CD4-positive, CD25-positive, alpha-beta regulatory T cell (primary cell): ENCODE data around the gene SMDT1. TPM values are rescaled to one million over a fixed set of nuclear protein-coding genes. Genes with fewer than 3 reads are reported as not detected.

Experiments used
- ATAC-seq, 2 donors: fragments of 150-1000 bp; cut with Tn5 transposase; one replicate each; pipeline ENCODE4 v1.10.0; 2021; ENCODE audit warnings: low read depth in 2 of 2, moderate number of reproducible peaks in 2 of 2, moderate library complexity in 1 of 2
- DNase-seq, 3 donors: peaks; one replicate each; pipeline versions ENCODE4 v3.0.0 to v3.0.0-alpha.2; 2012 to 2022; ENCODE audit warnings: mixed read lengths in 1 of 3
- H3K27ac ChIP-seq: one replicate; pipeline ENCODE4 v1.7.0; 2013; ENCODE audit warnings: mild to moderate bottlenecking, low read length; ENCODE audit not compliant: insufficient read depth, poor library complexity, severe bottlenecking
- H3K27me3 ChIP-seq: one replicate; pipeline ENCODE4 v1.7.0; 2013; ENCODE audit warnings: low read length; ENCODE audit not compliant: control insufficient read depth, insufficient read depth
- H3K36me3 ChIP-seq: one replicate; pipeline ENCODE4 v1.7.0; 2013; ENCODE audit warnings: mild to moderate bottlenecking, low read length, moderate library complexity; ENCODE audit not compliant: control insufficient read depth, insufficient read depth
- H3K4me1 ChIP-seq: 2 replicates; pipeline ENCODE4 v1.7.0; 2013; ENCODE audit warnings: mild to moderate bottlenecking, low read length; ENCODE audit not compliant: insufficient read depth, control insufficient read depth, poor library complexity, severe bottlenecking
- H3K4me3 ChIP-seq: one replicate; pipeline ENCODE4 v1.7.0; 2013; ENCODE audit warnings: low read depth, mild to moderate bottlenecking, low read length, moderate library complexity
- H3K9me3 ChIP-seq, 2 experiments: 1 replicate in 1 of 2; 2 replicates in 1 of 2; pipeline ENCODE4 v1.7.0; 2013; ENCODE audit warnings: low read length in 2 of 2, mild to moderate bottlenecking in 1 of 2, moderate library complexity in 1 of 2; ENCODE audit not compliant: control insufficient read depth in 2 of 2
- H3K27ac Mint-ChIP-seq, 3 donors: one replicate each; pipeline ENCODE4 v1.8.0; 2020 to 2022; ENCODE audit warnings: mild to moderate bottlenecking in 3 of 3, mixed read lengths in 3 of 3, moderate library complexity in 2 of 3
- H3K27me3 Mint-ChIP-seq: one replicate; pipeline ENCODE4 v1.8.0; 2022; ENCODE audit warnings: mild to moderate bottlenecking, mixed read lengths
- H3K36me3 Mint-ChIP-seq: one replicate; pipeline ENCODE4 v1.8.0; 2020; ENCODE audit warnings: mixed read lengths
- H3K4me1 Mint-ChIP-seq, 4 donors: one replicate each; pipeline ENCODE4 v1.8.0; 2020 to 2022; ENCODE audit warnings: mixed read lengths in 4 of 4, mild to moderate bottlenecking in 1 of 4
- H3K4me3 Mint-ChIP-seq, 4 donors: one replicate each; pipeline ENCODE4 v1.8.0; 2020 to 2022; ENCODE audit warnings: mild to moderate bottlenecking in 4 of 4, mixed read lengths in 4 of 4, moderate library complexity in 3 of 4
- H3K9me3 Mint-ChIP-seq, 7 donors: one replicate each; pipeline ENCODE4 v1.8.0; 2020 to 2022; ENCODE audit warnings: mixed read lengths in 7 of 7, mild to moderate bottlenecking in 3 of 7, moderate library complexity in 2 of 7
- polyA plus RNA-seq, 4 donors: library from polyadenylated mRNA; unstranded; fragments of 300-500 nt; fragmentation: Illumina TruSeq; gene quantifications; one replicate each; pipeline ENCODE4 v1.2.3, GENCODE V29; 2021
- total RNA-seq: library from RNA; stranded (reverse); gene quantifications from one replicate; pipeline ENCODE4 v1.2.3, GENCODE V29; 2022

SMDT1 gene
- total and polyA plus RNA-seq, 5 donors from 2014 or later = 77.0 to 263 (median 139) TPM

DNA sequence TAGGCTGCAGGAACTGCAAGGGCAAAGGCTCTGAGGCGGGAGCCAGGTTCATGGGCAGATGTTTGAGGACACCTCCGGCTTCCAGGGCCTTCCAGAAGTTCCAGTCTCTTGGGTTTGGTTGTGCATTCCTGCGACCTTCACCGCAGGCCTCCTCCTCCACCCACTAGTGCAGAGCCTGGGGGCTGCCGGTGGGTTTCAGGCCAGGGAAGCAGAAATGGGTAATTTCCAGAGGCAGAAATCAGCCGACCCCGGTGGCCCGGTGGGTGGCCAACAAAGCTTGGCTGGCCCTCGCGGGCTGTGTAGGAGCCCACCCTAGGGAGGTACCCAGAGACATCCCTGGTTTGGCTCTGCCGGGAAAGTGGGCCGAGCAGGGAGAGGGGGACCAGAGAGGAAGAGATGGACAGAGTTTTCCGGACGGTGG is 5.9 kb upstream of the SMDT1 start:
- H3K4me1 ChIP-seq = peaks cover 56% of the 10 kb centered on the region
- Mint-ChIP-seq H3K27ac (peak overlapping the region in 2 of 3 donors; percentile 50 to 68), H3K9me3 (no peaks in the 10 kb centered on the region), H3K4me1 (peaks cover 0 to 50% (median 24%) of the 10 kb centered on the region in 4 donors), H3K4me3 (peak overlapping the region; percentile 70 to 90 (median 78)), H3K27me3 (no peaks in the 10 kb centered on the region), H3K36me3 (no peaks in the 10 kb centered on the region)
- H3K9me3 ChIP-seq = no peaks in the 10 kb centered on the region
- ATAC-seq (no peak), DNase-seq (no peak)
- H3K27ac ChIP-seq = peak overlapping the region; percentile 41
- no peak overlapping the region for H3K4me3 ChIP-seq
- no peaks in the 10 kb centered on the region for H3K27me3 ChIP-seq
- no peaks in the 10 kb centered on the region for H3K36me3 ChIP-seq

DNA sequence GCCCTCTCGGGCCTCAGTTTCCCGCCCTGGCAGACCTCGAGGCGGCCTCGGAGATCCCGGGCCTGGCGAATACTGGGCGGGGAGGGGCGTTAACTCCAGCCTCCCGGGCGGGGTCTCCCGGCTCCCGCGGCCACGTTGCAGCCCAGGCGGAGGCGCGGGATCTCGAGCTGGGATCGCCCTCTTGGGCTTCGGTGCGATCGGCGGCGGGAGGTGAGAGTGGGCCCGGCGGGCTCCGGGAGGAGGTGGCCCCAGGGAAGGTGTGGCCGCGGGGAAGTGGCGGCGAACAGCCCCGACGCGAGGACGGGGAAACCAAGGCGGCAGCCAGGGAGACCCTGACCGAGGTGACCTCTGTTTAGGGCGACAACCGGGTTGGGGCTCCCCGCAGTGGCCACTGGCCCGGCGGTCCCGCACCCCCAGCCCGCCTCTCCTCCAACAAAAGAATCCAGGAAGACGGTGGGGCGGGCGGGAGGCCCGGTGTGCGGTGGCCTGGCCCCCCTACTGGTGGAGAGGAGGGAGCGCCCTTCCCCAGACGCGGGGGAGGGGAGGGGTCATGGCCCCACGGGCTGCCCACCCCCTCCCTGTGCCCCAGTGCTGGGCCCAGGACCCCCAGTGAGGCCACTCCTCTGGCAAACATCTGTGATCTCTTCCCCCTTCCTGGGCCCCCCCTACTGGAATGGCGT is 5.2 kb upstream of the SMDT1 start, which contains the start of gene PHETA2:
TSS of gene PHETA2 (plus strand) at position 117 of the 680 bp plus-strand sequence. CDS start 3,046 bp downstream, outside the sequence.
- Mint-ChIP-seq H3K36me3 (no peaks in the 10 kb centered on the region), H3K27ac (peak within 1 kb of the TSS; percentile 33 to 92 (median 69)), H3K4me1 (peaks cover 0 to 53% (median 24%) of the 10 kb centered on the region in 4 donors), H3K4me3 (peak within 1 kb of the TSS; percentile 70 to 90 (median 80)), H3K9me3 (no peaks in the 10 kb centered on the region), H3K27me3 (no peaks in the 10 kb centered on the region)
- Histone ChIP-seq H3K27ac (peak within 1 kb of the TSS; percentile 41), H3K36me3 (no peaks in the 10 kb centered on the region), H3K27me3 (no peaks in the 10 kb centered on the region), H3K4me1 (peaks cover 56% of the 10 kb centered on the region), H3K9me3 (no peaks in the 10 kb centered on the region), H3K4me3 (peak within 1 kb of the TSS; percentile 15)
- DNase-seq (peak; percentile 51 to 67 (median 54)), ATAC-seq (no peak)

DNA sequence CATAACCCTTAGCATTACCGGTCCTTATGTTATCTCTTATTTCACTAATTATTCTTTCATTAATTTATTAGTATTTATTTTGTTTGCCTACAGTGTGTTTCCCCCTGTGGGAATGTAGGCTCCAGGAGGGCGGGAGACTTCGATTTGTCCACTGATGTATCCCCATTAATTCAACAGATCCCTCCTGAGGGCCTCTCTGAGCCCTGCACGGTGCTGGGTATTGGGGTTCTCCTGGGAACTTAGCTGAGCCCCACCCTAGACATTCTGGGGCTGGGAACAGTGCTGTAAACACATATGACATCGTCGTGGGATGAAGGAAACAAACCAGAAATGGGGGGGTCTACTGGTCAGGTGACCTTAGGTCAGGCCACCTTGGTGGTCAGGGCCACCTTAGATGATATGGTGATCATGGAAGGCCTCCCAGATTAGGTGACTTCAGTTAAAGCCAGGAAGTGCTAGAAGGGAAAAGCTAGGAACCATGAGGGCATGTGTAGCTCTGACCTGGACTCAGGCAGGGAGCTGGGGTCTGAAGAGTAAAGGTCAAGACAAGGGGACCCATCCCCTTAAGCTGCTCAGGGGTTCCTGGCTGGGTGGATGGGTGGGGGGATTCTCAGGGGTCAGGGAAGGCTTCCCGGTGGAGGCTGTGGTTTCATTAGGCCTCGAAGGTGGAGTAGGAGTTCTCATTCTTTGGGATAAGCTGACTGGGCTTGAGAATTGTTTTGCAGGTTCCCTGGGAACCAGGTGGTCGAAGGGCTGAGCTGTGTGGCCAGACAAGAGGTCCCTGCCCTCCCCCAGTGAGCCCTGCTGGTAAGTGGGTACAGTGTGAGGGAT is 4.4 kb upstream of the SMDT1 start:
- Histone ChIP-seq H3K36me3 (no peaks in the 10 kb centered on the region), H3K4me1 (peaks cover 51% of the 10 kb centered on the region), H3K4me3 (peak overlapping the region; percentile 15), H3K9me3 (no peaks in the 10 kb centered on the region), H3K27ac (peak overlapping the region; percentile 41), H3K27me3 (no peaks in the 10 kb centered on the region)
- no peak for ATAC-seq
- H3K36me3 Mint-ChIP-seq = peaks cover 3% of the 10 kb centered on the region
- no peak for DNase-seq
- H3K4me1 Mint-ChIP-seq = peaks cover 5 to 53% (median 28%) of the 10 kb centered on the region in 4 donors
- no peaks in the 10 kb centered on the region for H3K9me3 Mint-ChIP-seq
- H3K27ac Mint-ChIP-seq = peak overlapping the region; percentile 33 to 92 (median 69)
- H3K4me3 Mint-ChIP-seq = peak overlapping the region; percentile 49 to 86 (median 75)
- peaks cover 6% of the 10 kb centered on the region for H3K27me3 Mint-ChIP-seq

GRCh38 chr22:42076764-42077485 is 2.6 kb upstream of the SMDT1 start:
- H3K4me3 Mint-ChIP-seq = peak overlapping the region in 1 of 4 donors; percentile 86
- H3K36me3 Mint-ChIP-seq = peaks cover 7% of the 10 kb centered on the region

DNA sequence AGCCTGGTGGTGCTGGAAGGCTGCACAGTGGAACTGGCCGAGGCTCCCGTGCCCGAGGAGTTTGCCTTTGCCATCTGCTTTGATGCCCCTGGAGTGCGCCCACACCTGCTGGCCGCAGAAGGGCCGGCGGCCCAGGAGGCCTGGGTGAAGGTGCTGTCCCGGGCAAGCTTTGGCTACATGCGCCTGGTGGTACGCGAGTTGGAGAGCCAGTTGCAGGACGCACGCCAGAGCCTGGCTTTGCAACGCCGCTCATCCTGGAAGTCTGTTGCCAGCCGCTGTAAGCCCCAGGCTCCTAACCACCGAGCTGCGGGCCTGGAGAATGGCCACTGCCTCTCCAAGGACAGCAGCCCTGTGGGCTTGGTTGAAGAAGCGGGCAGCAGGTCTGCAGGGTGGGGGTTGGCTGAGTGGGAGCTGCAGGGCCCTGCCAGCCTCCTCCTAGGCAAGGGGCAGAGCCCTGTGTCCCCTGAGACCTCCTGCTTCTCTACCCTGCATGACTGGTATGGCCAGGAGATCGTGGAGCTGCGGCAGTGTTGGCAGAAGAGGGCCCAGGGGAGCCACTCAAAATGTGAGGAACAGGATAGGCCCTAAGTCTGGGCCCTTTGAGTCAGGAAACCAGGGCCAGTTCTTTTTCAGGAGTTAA is 1.9 kb upstream of the SMDT1 start:
- Histone ChIP-seq H3K4me3 (no peak overlapping the region), H3K27me3 (no peaks in the 10 kb centered on the region), H3K4me1 (peaks cover 44% of the 10 kb centered on the region), H3K27ac (peak overlapping the region; percentile 98), H3K36me3 (peaks cover 3% of the 10 kb centered on the region), H3K9me3 (no peaks in the 10 kb centered on the region)
- Mint-ChIP-seq H3K27me3 (peaks cover 7% of the 10 kb centered on the region), H3K36me3 (peaks cover 11% of the 10 kb centered on the region), H3K4me3 (peak overlapping the region in 1 of 4 donors; percentile 29), H3K4me1 (peaks cover 6 to 61% (median 30%) of the 10 kb centered on the region in 4 donors), H3K9me3 (no peaks in the 10 kb centered on the region), H3K27ac (peak overlapping the region in 2 of 3 donors; percentile 67 to 99)
- DNase-seq (no peak), ATAC-seq (no peak)

More at GRCh38 chr22:42076764-42077485, 2.6 kb upstream of the SMDT1 start:
- Mint-ChIP-seq H3K27me3 (peaks cover 7% of the 10 kb centered on the region), H3K27ac (no peak overlapping the region), H3K4me1 (peaks cover 6 to 54% (median 27%) of the 10 kb centered on the region in 4 donors), H3K9me3 (no peaks in the 10 kb centered on the region)
- Histone ChIP-seq H3K36me3 (no peaks in the 10 kb centered on the region), H3K27me3 (no peaks in the 10 kb centered on the region), H3K27ac (no peak overlapping the region), H3K4me3 (no peak overlapping the region), H3K4me1 (peaks cover 44% of the 10 kb centered on the region), H3K9me3 (no peaks in the 10 kb centered on the region)
- DNase-seq = no peak
- no peak for ATAC-seq

GRCh38 chr22:42078469-42079318 is 806 bp upstream of the SMDT1 start:
- H3K4me1 Mint-ChIP-seq = peaks cover 6 to 58% (median 28%) of the 10 kb centered on the region in 4 donors
- Histone ChIP-seq H3K27ac (peak overlapping the region; percentile 98), H3K27me3 (no peaks in the 10 kb centered on the region), H3K36me3 (peaks cover 14% of the 10 kb centered on the region), H3K9me3 (no peaks in the 10 kb centered on the region), H3K4me1 (peaks cover 42% of the 10 kb centered on the region), H3K4me3 (peak overlapping the region; percentile 68)
- no peaks in the 10 kb centered on the region for H3K9me3 Mint-ChIP-seq
- H3K36me3 Mint-ChIP-seq = peaks cover 15% of the 10 kb centered on the region
- ATAC-seq (no peak), DNase-seq (no peak)
- peak overlapping the region; percentile 90 to 97 (median 94) for H3K4me3 Mint-ChIP-seq
- H3K27me3 Mint-ChIP-seq = peaks cover 7% of the 10 kb centered on the region
- peak overlapping the region; percentile 98 to 99 (median 99) for H3K27ac Mint-ChIP-seq
